ENCODE results near the gene XBP1. TPM values are rescaled to one million over a fixed set of nuclear protein-coding genes. Genes with fewer than 3 reads are reported as not detected.

XBP1 gene
- total and polyA plus RNA-seq, 2 of the 8 experiments (the other 6 are each of a cell fraction or from before 2014, with no cell fraction given), result 99.8 to 131 TPM

- Histone ChIP-seq H2AFZ (ENCODE audit: low read length) (no peak overlapping the region), H3K9me3 (ENCODE audit: insufficient read depth in 2 of 2, low read depth in 1 of 2, low read length in 1 of 2) (no peaks in the 10 kb centered on the region), H3K23ac (ENCODE audit: insufficient read length) (no peak overlapping the region), H2BK5ac (ENCODE audit: low read depth, low read length) (no peak overlapping the region), H4K20me1 (replicated peaks in 1 of 2; ENCODE audit: control insufficient read depth in 1 of 2, insufficient read depth in 2 of 2, low read length in 2 of 2) (peaks cover 0 to 2% of the 10 kb centered on the region in 2 experiments), H3K56ac (replicated peaks; ENCODE audit: insufficient read length, low read depth, low read length) (no peak overlapping the region), H3K79me1 (ENCODE audit: low read depth, low read length) (peaks cover 3% of the 10 kb centered on the region; the same call in 1 of the 2 replicates), H2BK20ac (ENCODE audit: low read length) (no peak overlapping the region), H3K4ac (replicated peaks; ENCODE audit: insufficient read length, low read depth, low read length) (no peak overlapping the region), H4K91ac (replicated peaks; ENCODE audit: insufficient read length, low read length) (no peak overlapping the region), H3K36me3 (ENCODE audit: control insufficient read depth in 2 of 4, insufficient read depth in 4 of 4, low read length in 3 of 4) (peaks cover 0 to 19% (median 1%) of the 10 kb centered on the region in 4 experiments; a peak in 3 of 8 replicates), H3K27me3 (replicated peaks in 1 of 4; ENCODE audit: control insufficient read depth in 3 of 4, extremely low read depth in 1 of 4, insufficient read depth in 3 of 4, low read length in 3 of 4) (no peaks in the 10 kb centered on the region), H4K5ac (ENCODE audit: insufficient read length, low read depth, low read length) (no peak overlapping the region), H4K8ac (ENCODE audit: extremely low read depth, insufficient read depth, low read length) (no peak overlapping the region), H3K4me2 (ENCODE audit: insufficient read depth in 1 of 2, low read depth in 2 of 2, low read length in 2 of 2) (no peak overlapping the region), H3K23me2 (ENCODE audit: low read depth, low read length) (peaks cover 4% of the 10 kb centered on the region), H2BK12ac (ENCODE audit: low read depth, low read length) (peak overlapping the region; percentile 90; the same call in 1 of the 2 replicates), H3K18ac (ENCODE audit: extremely low read depth, low read length) (no peak overlapping the region), H3K27ac (ENCODE audit: low read depth, low read length) (no peak overlapping the region), H3K14ac (ENCODE audit: insufficient read length) (no peak overlapping the region), H2AK5ac (ENCODE audit: low read depth, low read length) (no peak overlapping the region), H3K79me2 (ENCODE audit: control insufficient read depth in 1 of 2, insufficient read depth in 2 of 2, low read length in 2 of 2) (peaks cover 0 to 23% of the 10 kb centered on the region in 2 experiments; a peak in 2 of 4 replicates), H3K9ac (replicated peaks in 1 of 4; ENCODE audit: extremely low read depth in 1 of 4, low read depth in 3 of 4, low read length in 3 of 4) (no peak overlapping the region), H2BK120ac (replicated peaks; ENCODE audit: low read depth, low read length) (no peak overlapping the region), H3K4me1 (replicated peaks in 1 of 4; ENCODE audit: control insufficient read depth in 3 of 4, insufficient read depth in 4 of 4, low read length in 3 of 4) (peaks cover 0 to 3% (median 0%) of the 10 kb centered on the region in 4 experiments; a peak in 2 of 7 replicates), H2BK15ac (ENCODE audit: low read length) (no peak overlapping the region), H3K4me3 (ENCODE audit: extremely low read depth in 1 of 4, insufficient read depth in 2 of 4, low read depth in 3 of 4, low read length in 4 of 4) (no peak overlapping the region)
- FAIRE-seq, result no peak
- 90% methylated on average over 4 of the region's 5 CpGs; no CpG with 5 or more reads in 1 of the 2 experiments for WGBS, 2 experiments (ENCODE audit: extremely low coverage in 1 of 2, insufficient coverage in 1 of 2, insufficient read length in 1 of 2, insufficient replicate concordance in 2 of 2, low coverage in 1 of 2, low lambda C conversion rate in 2 of 2, missing lambda C conversion rate in 1 of 2)
- ChIA-PET POLR2A (ENCODE audit: partially characterized antibody) (interaction anchor here (2.4 to 5.5 kb wide), 3 partner anchors 10 to 33 kb away, joined by 5 to 31 read pairs (median 25); partner anchors contain the start of gene XBP1), CTCF (ENCODE audit: partially characterized antibody) (no interaction called here)
- no peak for DNase-seq (ENCODE audit: low read depth in 1 of 2, low spot score in 2 of 2)
- no peak for TF ChIP-seq CHD1 (IDR thresholded peaks at IDR 0.05; ENCODE audit: low read depth, low read length)
- TF ChIP-seq YY1 (IDR thresholded peaks at IDR 0.05; ENCODE audit: low read depth, low read length), result no peak
- no peak for TF ChIP-seq SP4 (IDR thresholded peaks at IDR 0.05; ENCODE audit: low read length)
- no peak for TF ChIP-seq EP300 (IDR thresholded peaks at IDR 0.05; ENCODE audit: borderline replicate concordance in 1 of 2, low read depth in 2 of 2, low read length in 2 of 2)
- TF ChIP-seq KDM1A (IDR thresholded peaks at IDR 0.05; ENCODE audit: borderline replicate concordance, low read length), result no peak
- TF ChIP-seq BRCA1 (IDR thresholded peaks at IDR 0.05; ENCODE audit: low read depth, low read length), result no peak
- no peak for TF ChIP-seq SP2 (IDR thresholded peaks at IDR 0.05; ENCODE audit: low read length)
- no peak for TF ChIP-seq USF2 (IDR thresholded peaks at IDR 0.05; ENCODE audit: low read length)
- no peak for TF ChIP-seq RAD21 (IDR thresholded peaks at IDR 0.05 in 1 of 2, conservative IDR thresholded peaks at IDR 0.05 in 1 of 2; ENCODE audit: low read depth in 2 of 2, low read length in 2 of 2)
- no peak for TF ChIP-seq CTBP2 (IDR thresholded peaks at IDR 0.05; ENCODE audit: borderline replicate concordance, insufficient read depth, insufficient read length, low read length)
Observed at GRCh38 chr22:28771195-28771791, 29.1 kb downstream of the XBP1 start.

Measured in H1 (cell line).